HEK293 (cell line): Measurements from ENCODE around the gene RNF32.

ENCODE experiments used
- KLF16 ChIP-seq: fragments of 450-650 bp; formaldehyde crosslinking; IDR thresholded peaks from 2 replicates; pipeline ENCODE4 v1.5.1; 2017; ENCODE audit warnings: missing biosample characterization, missing genetic modification characterization
- KLF7 ChIP-seq: fragments of 450-650 bp; formaldehyde crosslinking; IDR thresholded peaks from 2 replicates; pipeline ENCODE4 v1.5.1; 2016; ENCODE audit warnings: missing biosample characterization, missing genetic modification characterization, borderline replicate concordance
- KLF8 ChIP-seq: fragments of 450-650 bp; formaldehyde crosslinking; IDR thresholded peaks from 2 replicates; pipeline ENCODE4 v1.5.1; 2016; ENCODE audit warnings: missing biosample characterization, missing genetic modification characterization
- PRDM1 ChIP-seq: fragments of 450-650 bp; formaldehyde crosslinking; IDR thresholded peaks from 2 replicates; pipeline ENCODE4; 2016; ENCODE audit warnings: missing biosample characterization, missing genetic modification characterization
- RBAK ChIP-seq: fragments of 450-650 bp; formaldehyde crosslinking; IDR thresholded peaks from 2 replicates; pipeline ENCODE4 v1.5.1; 2016; ENCODE audit warnings: missing biosample characterization, missing genetic modification characterization
- SP3 ChIP-seq: fragments of 450-650 bp; formaldehyde crosslinking; IDR thresholded peaks from 2 replicates; pipeline ENCODE4 v1.5.1; 2016; ENCODE audit warnings: missing biosample characterization, missing genetic modification characterization
- ZNF24 ChIP-seq: fragments of 450-650 bp; formaldehyde crosslinking; IDR thresholded peaks from 2 replicates; pipeline ENCODE4 v1.5.1; 2016; ENCODE audit warnings: missing biosample characterization, missing genetic modification characterization
- ZNF335 ChIP-seq: fragments of 450-650 bp; formaldehyde crosslinking; conservative IDR thresholded peaks from 2 replicates; pipeline ENCODE4 v1.5.1; 2016; ENCODE audit warnings: missing biosample characterization, missing genetic modification characterization
- ZNF391 ChIP-seq: fragments of 450-650 bp; formaldehyde crosslinking; IDR thresholded peaks from 2 replicates; pipeline ENCODE4 v1.5.1; 2016; ENCODE audit warnings: low read depth, missing biosample characterization, missing genetic modification characterization, borderline replicate concordance
- ZNF416 ChIP-seq: fragments of 450-650 bp; formaldehyde crosslinking; IDR thresholded peaks from 2 replicates; pipeline ENCODE4 v1.5.1; 2016; ENCODE audit warnings: missing biosample characterization, missing genetic modification characterization
- ZNF514 ChIP-seq: fragments of 450-650 bp; formaldehyde crosslinking; IDR thresholded peaks from 2 replicates; pipeline ENCODE4 v1.5.1; 2016; ENCODE audit warnings: missing biosample characterization, missing genetic modification characterization
- ZNF530 ChIP-seq: fragments of 450-650 bp; formaldehyde crosslinking; IDR thresholded peaks from 2 replicates; pipeline ENCODE4 v1.5.1; 2016; ENCODE audit warnings: low read depth, missing biosample characterization, missing genetic modification characterization
- ZNF544 ChIP-seq: fragments of 450-650 bp; formaldehyde crosslinking; IDR thresholded peaks from 2 replicates; pipeline ENCODE4 v1.5.0; 2017; ENCODE audit warnings: missing biosample characterization, missing genetic modification characterization
- ZNF677 ChIP-seq: fragments of 450-650 bp; IDR thresholded peaks from 2 replicates; pipeline ENCODE4 v1.5.0; 2018; ENCODE audit warnings: missing biosample characterization, mild to moderate bottlenecking, missing genetic modification characterization, moderate library complexity
- TF ChIP-seq, protein P1 (sequence below): fragments of 450-650 bp; formaldehyde crosslinking; IDR thresholded peaks from 2 replicates; pipeline ENCODE4 v1.5.0; 2017; ENCODE audit warnings: missing biosample characterization, missing genetic modification characterization, borderline replicate concordance
- TF ChIP-seq, protein P2 (sequence below): fragments of 450-650 bp; formaldehyde crosslinking; conservative IDR thresholded peaks from 2 replicates; pipeline ENCODE4 v1.5.1; 2016; ENCODE audit warnings: low read depth, missing biosample characterization, missing genetic modification characterization
- TF ChIP-seq, protein P3 (sequence below): fragments of 450-650 bp; formaldehyde crosslinking; IDR thresholded peaks from 2 replicates; pipeline ENCODE4 v1.5.1; 2016; ENCODE audit warnings: missing biosample characterization, missing genetic modification characterization, borderline replicate concordance
- TF ChIP-seq, protein P4 (sequence below): fragments of 450-650 bp; formaldehyde crosslinking; IDR thresholded peaks from 2 replicates; pipeline ENCODE4 v1.5.1; 2017; ENCODE audit warnings: missing biosample characterization, missing genetic modification characterization
- TF ChIP-seq, protein P5 (sequence below): fragments of 450-650 bp; formaldehyde crosslinking; IDR thresholded peaks from 2 replicates; pipeline ENCODE4 v1.5.1; 2016; ENCODE audit warnings: missing biosample characterization, missing genetic modification characterization
- TF ChIP-seq, protein P6 (sequence below): fragments of 450-650 bp; IDR thresholded peaks from 2 replicates; pipeline ENCODE4 v1.5.1; 2018; ENCODE audit warnings: missing biosample characterization, missing genetic modification characterization
- TF ChIP-seq, protein P7 (sequence below): fragments of 450-650 bp; formaldehyde crosslinking; IDR thresholded peaks from 2 replicates; pipeline ENCODE4 v1.5.1; 2017; ENCODE audit warnings: missing biosample characterization, missing genetic modification characterization

Gene RNF32

DNA sequence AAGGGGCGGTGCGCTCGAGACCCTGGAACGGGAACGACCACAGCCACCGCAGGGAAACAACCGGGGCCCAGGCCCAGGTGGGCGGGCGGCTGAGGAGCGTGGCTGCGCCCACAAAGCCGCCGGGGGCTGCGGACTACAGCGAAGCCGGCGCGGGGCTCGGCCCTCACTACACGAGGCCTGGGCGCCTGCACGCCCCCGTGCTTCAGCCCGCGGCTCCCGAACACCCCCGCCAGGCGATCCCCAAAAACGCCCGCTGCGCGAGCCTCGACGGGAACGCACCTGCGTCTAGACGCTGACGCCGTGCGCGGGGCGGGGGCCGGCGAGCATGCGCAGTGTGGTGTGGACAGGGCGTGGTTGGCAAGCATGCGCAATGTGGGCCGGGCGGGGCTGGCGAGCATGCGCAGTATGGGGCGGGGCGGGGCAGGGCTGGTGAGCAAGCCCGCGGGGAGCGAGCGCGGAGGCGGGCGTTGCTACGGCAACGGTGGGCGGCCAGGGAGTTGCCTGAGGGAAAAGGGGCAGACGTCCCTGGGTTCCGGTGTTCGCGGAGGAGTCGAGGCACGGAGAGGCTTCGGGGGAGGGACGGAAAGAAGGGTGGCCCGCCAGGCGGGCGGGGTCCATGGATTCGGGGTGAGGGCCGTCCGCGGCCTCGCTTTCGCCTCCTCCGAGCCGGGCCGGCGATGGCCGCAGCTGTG lies at the start of gene RNF32 (continued):
- TF ChIP-seq, protein P1, sequence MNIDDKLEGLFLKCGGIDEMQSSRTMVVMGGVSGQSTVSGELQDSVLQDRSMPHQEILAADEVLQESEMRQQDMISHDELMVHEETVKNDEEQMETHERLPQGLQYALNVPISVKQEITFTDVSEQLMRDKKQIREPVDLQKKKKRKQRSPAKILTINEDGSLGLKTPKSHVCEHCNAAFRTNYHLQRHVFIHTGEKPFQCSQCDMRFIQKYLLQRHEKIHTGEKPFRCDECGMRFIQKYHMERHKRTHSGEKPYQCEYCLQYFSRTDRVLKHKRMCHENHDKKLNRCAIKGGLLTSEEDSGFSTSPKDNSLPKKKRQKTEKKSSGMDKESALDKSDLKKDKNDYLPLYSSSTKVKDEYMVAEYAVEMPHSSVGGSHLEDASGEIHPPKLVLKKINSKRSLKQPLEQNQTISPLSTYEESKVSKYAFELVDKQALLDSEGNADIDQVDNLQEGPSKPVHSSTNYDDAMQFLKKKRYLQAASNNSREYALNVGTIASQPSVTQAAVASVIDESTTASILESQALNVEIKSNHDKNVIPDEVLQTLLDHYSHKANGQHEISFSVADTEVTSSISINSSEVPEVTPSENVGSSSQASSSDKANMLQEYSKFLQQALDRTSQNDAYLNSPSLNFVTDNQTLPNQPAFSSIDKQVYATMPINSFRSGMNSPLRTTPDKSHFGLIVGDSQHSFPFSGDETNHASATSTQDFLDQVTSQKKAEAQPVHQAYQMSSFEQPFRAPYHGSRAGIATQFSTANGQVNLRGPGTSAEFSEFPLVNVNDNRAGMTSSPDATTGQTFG (tag by site-specific recombination): no peak
- TF ChIP-seq, protein P2, sequence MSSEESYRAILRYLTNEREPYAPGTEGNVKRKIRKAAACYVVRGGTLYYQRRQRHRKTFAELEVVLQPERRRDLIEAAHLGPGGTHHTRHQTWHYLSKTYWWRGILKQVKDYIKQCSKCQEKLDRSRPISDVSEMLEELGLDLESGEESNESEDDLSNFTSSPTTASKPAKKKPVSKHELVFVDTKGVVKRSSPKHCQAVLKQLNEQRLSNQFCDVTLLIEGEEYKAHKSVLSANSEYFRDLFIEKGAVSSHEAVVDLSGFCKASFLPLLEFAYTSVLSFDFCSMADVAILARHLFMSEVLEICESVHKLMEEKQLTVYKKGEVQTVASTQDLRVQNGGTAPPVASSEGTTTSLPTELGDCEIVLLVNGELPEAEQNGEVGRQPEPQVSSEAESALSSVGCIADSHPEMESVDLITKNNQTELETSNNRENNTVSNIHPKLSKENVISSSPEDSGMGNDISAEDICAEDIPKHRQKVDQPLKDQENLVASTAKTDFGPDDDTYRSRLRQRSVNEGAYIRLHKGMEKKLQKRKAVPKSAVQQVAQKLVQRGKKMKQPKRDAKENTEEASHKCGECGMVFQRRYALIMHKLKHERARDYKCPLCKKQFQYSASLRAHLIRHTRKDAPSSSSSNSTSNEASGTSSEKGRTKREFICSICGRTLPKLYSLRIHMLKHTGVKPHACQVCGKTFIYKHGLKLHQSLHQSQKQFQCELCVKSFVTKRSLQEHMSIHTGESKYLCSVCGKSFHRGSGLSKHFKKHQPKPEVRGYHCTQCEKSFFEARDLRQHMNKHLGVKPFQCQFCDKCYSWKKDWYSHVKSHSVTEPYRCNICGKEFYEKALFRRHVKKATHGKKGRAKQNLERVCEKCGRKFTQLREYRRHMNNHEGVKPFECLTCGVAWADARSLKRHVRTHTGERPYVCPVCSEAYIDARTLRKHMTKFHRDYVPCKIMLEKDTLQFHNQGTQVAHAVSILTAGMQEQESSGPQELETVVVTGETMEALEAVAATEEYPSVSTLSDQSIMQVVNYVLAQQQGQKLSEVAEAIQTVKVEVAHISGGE (tag by site-specific recombination): peak; percentile 86
- no peak for TF ChIP-seq PRDM1 (tag by site-specific recombination)
- peak; percentile 33 for TF ChIP-seq KLF16
- TF ChIP-seq, protein P3, sequence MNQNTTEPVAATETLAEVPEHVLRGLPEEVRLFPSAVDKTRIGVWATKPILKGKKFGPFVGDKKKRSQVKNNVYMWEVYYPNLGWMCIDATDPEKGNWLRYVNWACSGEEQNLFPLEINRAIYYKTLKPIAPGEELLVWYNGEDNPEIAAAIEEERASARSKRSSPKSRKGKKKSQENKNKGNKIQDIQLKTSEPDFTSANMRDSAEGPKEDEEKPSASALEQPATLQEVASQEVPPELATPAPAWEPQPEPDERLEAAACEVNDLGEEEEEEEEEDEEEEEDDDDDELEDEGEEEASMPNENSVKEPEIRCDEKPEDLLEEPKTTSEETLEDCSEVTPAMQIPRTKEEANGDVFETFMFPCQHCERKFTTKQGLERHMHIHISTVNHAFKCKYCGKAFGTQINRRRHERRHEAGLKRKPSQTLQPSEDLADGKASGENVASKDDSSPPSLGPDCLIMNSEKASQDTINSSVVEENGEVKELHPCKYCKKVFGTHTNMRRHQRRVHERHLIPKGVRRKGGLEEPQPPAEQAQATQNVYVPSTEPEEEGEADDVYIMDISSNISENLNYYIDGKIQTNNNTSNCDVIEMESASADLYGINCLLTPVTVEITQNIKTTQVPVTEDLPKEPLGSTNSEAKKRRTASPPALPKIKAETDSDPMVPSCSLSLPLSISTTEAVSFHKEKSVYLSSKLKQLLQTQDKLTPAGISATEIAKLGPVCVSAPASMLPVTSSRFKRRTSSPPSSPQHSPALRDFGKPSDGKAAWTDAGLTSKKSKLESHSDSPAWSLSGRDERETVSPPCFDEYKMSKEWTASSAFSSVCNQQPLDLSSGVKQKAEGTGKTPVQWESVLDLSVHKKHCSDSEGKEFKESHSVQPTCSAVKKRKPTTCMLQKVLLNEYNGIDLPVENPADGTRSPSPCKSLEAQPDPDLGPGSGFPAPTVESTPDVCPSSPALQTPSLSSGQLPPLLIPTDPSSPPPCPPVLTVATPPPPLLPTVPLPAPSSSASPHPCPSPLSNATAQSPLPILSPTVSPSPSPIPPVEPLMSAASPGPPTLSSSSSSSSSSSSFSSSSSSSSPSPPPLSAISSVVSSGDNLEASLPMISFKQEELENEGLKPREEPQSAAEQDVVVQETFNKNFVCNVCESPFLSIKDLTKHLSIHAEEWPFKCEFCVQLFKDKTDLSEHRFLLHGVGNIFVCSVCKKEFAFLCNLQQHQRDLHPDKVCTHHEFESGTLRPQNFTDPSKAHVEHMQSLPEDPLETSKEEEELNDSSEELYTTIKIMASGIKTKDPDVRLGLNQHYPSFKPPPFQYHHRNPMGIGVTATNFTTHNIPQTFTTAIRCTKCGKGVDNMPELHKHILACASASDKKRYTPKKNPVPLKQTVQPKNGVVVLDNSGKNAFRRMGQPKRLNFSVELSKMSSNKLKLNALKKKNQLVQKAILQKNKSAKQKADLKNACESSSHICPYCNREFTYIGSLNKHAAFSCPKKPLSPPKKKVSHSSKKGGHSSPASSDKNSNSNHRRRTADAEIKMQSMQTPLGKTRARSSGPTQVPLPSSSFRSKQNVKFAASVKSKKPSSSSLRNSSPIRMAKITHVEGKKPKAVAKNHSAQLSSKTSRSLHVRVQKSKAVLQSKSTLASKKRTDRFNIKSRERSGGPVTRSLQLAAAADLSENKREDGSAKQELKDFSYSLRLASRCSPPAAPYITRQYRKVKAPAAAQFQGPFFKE (tag by site-specific recombination): no peak
- no peak for TF ChIP-seq ZNF544
- TF ChIP-seq, protein P4, sequence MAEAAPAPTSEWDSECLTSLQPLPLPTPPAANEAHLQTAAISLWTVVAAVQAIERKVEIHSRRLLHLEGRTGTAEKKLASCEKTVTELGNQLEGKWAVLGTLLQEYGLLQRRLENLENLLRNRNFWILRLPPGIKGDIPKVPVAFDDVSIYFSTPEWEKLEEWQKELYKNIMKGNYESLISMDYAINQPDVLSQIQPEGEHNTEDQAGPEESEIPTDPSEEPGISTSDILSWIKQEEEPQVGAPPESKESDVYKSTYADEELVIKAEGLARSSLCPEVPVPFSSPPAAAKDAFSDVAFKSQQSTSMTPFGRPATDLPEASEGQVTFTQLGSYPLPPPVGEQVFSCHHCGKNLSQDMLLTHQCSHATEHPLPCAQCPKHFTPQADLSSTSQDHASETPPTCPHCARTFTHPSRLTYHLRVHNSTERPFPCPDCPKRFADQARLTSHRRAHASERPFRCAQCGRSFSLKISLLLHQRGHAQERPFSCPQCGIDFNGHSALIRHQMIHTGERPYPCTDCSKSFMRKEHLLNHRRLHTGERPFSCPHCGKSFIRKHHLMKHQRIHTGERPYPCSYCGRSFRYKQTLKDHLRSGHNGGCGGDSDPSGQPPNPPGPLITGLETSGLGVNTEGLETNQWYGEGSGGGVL (tag by site-specific recombination): 0 out of 2 replicates have a peak, but pooled peaks have one; percentile 18
- no peak for TF ChIP-seq ZNF391 (tag by site-specific recombination)
- no peak for TF ChIP-seq ZNF514 (tag by site-specific recombination)
- TF ChIP-seq, protein P5, sequence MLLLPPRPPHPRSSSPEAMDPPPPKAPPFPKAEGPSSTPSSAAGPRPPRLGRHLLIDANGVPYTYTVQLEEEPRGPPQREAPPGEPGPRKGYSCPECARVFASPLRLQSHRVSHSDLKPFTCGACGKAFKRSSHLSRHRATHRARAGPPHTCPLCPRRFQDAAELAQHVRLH (tag by site-specific recombination): no peak
- no peak for TF ChIP-seq ZNF530 (tag by site-specific recombination)
- TF ChIP-seq ZNF335 (tag by site-specific recombination): peak; percentile 100
- peak; percentile 43; the same call in 1 of the 2 replicates for TF ChIP-seq ZNF24
- peak; percentile 80 for TF ChIP-seq SP3 (tag by site-specific recombination)
- TF ChIP-seq ZNF677 (tag by site-specific recombination): peak; percentile 10; the same call in 1 of the 2 replicates
- TF ChIP-seq, protein P6, sequence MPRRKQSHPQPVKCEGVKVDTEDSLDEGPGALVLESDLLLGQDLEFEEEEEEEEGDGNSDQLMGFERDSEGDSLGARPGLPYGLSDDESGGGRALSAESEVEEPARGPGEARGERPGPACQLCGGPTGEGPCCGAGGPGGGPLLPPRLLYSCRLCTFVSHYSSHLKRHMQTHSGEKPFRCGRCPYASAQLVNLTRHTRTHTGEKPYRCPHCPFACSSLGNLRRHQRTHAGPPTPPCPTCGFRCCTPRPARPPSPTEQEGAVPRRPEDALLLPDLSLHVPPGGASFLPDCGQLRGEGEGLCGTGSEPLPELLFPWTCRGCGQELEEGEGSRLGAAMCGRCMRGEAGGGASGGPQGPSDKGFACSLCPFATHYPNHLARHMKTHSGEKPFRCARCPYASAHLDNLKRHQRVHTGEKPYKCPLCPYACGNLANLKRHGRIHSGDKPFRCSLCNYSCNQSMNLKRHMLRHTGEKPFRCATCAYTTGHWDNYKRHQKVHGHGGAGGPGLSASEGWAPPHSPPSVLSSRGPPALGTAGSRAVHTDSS (tag by site-specific recombination): no peak
- peak; percentile 90; the same call in 1 of the 2 replicates for TF ChIP-seq KLF8 (tag by site-specific recombination)
- TF ChIP-seq, protein P7, sequence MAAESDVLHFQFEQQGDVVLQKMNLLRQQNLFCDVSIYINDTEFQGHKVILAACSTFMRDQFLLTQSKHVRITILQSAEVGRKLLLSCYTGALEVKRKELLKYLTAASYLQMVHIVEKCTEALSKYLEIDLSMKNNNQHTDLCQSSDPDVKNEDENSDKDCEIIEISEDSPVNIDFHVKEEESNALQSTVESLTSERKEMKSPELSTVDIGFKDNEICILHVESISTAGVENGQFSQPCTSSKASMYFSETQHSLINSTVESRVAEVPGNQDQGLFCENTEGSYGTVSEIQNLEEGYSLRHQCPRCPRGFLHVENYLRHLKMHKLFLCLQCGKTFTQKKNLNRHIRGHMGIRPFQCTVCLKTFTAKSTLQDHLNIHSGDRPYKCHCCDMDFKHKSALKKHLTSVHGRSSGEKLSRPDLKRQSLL (tag by site-specific recombination): no peak
- TF ChIP-seq ZNF416 (tag by site-specific recombination): no peak
- peak; percentile 88; the same call in 1 of the 2 replicates for TF ChIP-seq KLF7
- no peak for TF ChIP-seq RBAK
